Measurements from ENCODE around the gene ZBTB9. TPM values are rescaled to one million over a fixed set of nuclear protein-coding genes. Genes with fewer than 3 reads are reported as not detected.

The ZBTB9 gene
- total RNA-seq, 3 donors from 2014 or later: 1.9 to 5.1 (median 3.6) TPM

DNA sequence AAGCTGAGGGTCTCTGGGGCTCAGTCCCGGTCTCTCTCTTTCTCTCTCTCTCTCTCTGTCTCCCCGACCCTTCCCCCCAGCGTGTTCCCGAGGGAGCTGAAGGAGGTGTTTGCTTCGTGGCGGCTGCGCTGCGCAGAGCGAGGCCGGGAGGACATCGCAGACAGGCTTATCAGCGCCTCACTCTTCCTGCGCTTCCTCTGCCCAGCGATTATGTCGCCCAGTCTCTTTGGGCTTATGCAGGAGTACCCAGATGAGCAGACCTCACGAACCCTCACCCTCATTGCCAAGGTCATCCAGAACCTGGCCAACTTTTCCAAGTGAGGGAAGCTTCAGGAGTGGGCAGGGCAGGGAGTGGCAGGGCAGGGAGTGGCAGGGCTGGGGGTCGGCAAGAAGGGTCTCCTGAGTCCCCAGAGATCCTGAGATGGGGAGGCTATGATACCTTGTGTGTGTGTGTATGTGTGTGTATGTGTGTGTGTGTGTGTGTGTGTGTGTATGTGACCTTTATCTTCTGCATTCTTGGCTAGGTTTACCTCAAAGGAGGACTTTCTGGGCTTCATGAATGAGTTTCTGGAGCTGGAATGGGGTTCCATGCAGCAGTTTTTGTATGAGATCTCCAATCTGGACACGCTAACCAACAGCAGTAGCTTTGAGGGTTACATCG lies 13.6 kb upstream of the ZBTB9 start:
- DNase-seq (ENCODE audit: low spot score in 2 of 2): no peak
- no peaks in the 10 kb centered on the region for H3K36me3 ChIP-seq
- intact Hi-C loops (cut with DNase I; ENCODE audit: low total_unique reads): no loop called here
- no peak overlapping the region for H3K4me3 ChIP-seq
- TF ChIP-seq POLR2A (IDR thresholded peaks at IDR 0.05): no peak
- no peak for TF ChIP-seq POLR2AphosphoS5 (IDR thresholded peaks at IDR 0.05)
- TF ChIP-seq, protein P1, sequence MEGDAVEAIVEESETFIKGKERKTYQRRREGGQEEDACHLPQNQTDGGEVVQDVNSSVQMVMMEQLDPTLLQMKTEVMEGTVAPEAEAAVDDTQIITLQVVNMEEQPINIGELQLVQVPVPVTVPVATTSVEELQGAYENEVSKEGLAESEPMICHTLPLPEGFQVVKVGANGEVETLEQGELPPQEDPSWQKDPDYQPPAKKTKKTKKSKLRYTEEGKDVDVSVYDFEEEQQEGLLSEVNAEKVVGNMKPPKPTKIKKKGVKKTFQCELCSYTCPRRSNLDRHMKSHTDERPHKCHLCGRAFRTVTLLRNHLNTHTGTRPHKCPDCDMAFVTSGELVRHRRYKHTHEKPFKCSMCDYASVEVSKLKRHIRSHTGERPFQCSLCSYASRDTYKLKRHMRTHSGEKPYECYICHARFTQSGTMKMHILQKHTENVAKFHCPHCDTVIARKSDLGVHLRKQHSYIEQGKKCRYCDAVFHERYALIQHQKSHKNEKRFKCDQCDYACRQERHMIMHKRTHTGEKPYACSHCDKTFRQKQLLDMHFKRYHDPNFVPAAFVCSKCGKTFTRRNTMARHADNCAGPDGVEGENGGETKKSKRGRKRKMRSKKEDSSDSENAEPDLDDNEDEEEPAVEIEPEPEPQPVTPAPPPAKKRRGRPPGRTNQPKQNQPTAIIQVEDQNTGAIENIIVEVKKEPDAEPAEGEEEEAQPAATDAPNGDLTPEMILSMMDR (IDR thresholded peaks at IDR 0.05): no peak
- no peaks in the 10 kb centered on the region for H3K9me3 ChIP-seq
- no peaks in the 10 kb centered on the region for H3K4me1 ChIP-seq
- H3K27me3 ChIP-seq: no peaks in the 10 kb centered on the region
- H3K27ac ChIP-seq: no peak overlapping the region

DNA sequence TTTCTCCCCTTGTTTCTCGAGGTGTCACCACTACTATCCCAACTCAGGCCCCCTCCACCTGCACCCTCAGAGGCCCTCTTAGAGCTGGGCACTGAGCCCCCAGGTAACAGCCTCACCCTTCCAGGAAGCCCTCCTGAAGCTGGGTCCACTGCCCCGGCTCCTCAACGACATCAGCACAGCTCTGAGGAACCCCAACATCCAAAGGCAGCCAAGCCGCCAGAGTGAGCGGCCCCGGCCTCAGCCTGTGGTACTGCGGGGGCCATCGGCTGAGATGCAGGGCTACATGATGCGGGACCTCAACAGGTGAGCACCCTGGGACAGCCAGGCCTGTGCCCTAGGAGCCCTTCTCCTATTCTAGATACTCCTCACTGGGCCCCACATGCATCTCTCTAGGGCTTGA lies 12.9 kb upstream of the ZBTB9 start:
- TF ChIP-seq POLR2A (IDR thresholded peaks at IDR 0.05) (no peak), POLR2AphosphoS5 (IDR thresholded peaks at IDR 0.05) (no peak)
- TF ChIP-seq, protein P1 (IDR thresholded peaks at IDR 0.05): no peak
- Histone ChIP-seq H3K4me3 (no peak overlapping the region), H3K36me3 (no peaks in the 10 kb centered on the region), H3K27ac (no peak overlapping the region), H3K4me1 (no peaks in the 10 kb centered on the region), H3K27me3 (no peaks in the 10 kb centered on the region), H3K9me3 (no peaks in the 10 kb centered on the region)
- intact Hi-C loops (cut with DNase I; ENCODE audit: low total_unique reads): no loop called here
- DNase-seq (ENCODE audit: low spot score in 2 of 2): no peak

DNA sequence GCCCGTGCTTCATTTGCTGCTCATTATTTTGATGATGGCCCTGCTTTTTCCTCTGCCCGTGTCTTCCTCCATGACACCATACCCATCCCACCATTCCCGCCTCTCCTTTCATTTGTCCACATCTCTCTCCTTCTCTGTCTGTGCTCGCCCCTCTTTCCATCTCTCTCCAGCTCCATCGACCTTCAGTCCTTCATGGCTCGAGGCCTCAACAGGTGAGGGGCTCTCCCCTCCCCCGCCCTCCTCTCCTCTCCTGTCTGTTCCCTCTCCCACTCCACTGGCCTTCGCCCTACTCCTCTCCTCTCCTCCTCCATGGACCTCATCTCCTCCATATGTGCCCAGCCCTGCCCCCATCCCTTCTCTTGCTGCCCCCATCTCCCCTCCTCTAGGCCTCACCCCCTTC lies 12.1 kb upstream of the ZBTB9 start:
- H3K27ac ChIP-seq: no peak overlapping the region
- no peaks in the 10 kb centered on the region for H3K36me3 ChIP-seq
- H3K9me3 ChIP-seq: no peaks in the 10 kb centered on the region
- intact Hi-C loops (cut with DNase I; ENCODE audit: low total_unique reads): no loop called here
- no peak for DNase-seq (ENCODE audit: low spot score in 2 of 2)
- TF ChIP-seq POLR2A (IDR thresholded peaks at IDR 0.05) (no peak), POLR2AphosphoS5 (IDR thresholded peaks at IDR 0.05) (no peak)
- TF ChIP-seq, protein P1 (IDR thresholded peaks at IDR 0.05): no peak
- H3K27me3 ChIP-seq: no peaks in the 10 kb centered on the region
- no peaks in the 10 kb centered on the region for H3K4me1 ChIP-seq
- H3K4me3 ChIP-seq: no peak overlapping the region

DNA sequence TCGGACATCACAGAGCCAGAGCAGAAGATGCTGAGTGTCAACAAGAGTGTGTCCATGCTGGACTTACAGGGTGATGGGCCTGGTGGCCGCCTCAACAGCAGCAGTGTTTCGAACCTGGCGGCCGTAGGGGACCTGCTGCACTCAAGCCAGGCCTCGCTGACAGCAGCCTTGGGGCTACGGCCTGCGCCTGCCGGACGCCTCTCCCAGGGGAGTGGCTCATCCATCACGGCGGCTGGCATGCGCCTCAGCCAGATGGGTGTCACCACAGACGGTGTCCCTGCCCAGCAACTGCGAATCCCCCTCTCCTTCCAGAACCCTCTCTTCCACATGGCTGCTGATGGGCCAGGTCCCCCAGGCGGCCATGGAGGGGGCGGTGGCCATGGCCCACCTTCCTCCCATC lies 11.4 kb upstream of the ZBTB9 start:
- Histone ChIP-seq H3K9me3 (no peaks in the 10 kb centered on the region), H3K27ac (no peak overlapping the region), H3K36me3 (no peaks in the 10 kb centered on the region), H3K4me3 (no peak overlapping the region), H3K4me1 (no peaks in the 10 kb centered on the region), H3K27me3 (no peaks in the 10 kb centered on the region)
- TF ChIP-seq, protein P1 (IDR thresholded peaks at IDR 0.05): no peak
- TF ChIP-seq POLR2AphosphoS5 (IDR thresholded peaks at IDR 0.05): no peak
- no peak for TF ChIP-seq POLR2A (IDR thresholded peaks at IDR 0.05)
- no peak for DNase-seq (ENCODE audit: low spot score in 2 of 2)
- intact Hi-C loops (cut with DNase I; ENCODE audit: low total_unique reads): no loop called here

DNA sequence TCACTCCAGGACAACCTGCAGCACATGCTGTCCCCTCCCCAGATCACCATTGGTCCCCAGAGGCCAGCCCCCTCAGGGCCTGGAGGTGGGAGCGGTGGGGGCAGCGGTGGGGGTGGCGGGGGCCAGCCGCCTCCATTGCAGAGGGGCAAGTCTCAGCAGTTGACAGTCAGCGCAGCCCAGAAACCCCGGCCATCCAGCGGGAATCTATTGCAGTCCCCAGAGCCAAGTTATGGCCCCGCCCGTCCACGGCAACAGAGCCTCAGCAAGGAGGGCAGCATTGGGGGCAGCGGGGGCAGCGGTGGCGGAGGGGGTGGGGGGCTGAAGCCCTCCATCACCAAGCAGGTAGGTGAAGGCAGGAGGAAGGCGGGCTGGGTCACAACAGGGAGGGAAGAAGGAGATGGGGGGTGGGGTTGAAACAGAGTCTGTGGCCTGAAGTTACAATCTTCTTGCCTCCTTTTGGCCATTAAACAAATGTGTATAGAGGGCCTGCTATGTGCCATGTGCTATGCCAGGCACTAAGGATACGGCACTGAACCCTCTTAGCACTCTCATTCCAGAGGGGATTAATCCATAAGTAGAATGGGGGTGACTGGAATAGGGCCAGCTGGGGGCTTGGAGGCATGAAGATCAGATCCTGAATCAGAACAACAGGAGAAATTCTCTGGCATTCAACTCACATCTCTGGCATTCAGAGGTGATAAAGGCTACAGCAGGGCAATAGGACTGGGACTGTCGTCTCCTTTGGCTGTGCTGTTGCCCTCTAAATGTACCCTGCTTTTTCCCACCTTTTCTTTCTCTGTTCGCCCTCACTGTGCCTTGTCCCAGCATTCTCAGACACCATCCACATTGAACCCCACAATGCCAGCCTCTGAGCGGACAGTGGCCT lies 10.5 kb upstream of the ZBTB9 start:
- Histone ChIP-seq H3K4me1 (no peaks in the 10 kb centered on the region), H3K36me3 (no peaks in the 10 kb centered on the region), H3K4me3 (no peak overlapping the region), H3K9me3 (no peaks in the 10 kb centered on the region), H3K27me3 (no peaks in the 10 kb centered on the region), H3K27ac (no peak overlapping the region)
- no peak for DNase-seq (ENCODE audit: low spot score in 2 of 2)
- intact Hi-C loops (cut with DNase I; ENCODE audit: low total_unique reads): no loop called here
- TF ChIP-seq, protein P1 (IDR thresholded peaks at IDR 0.05): no peak
- TF ChIP-seq POLR2A (IDR thresholded peaks at IDR 0.05): no peak
- no peak for TF ChIP-seq POLR2AphosphoS5 (IDR thresholded peaks at IDR 0.05)
